ENCODE results near the gene SAXO1.
"Not testable (repeated sequence)": the region's sequence is repeated elsewhere in the genome, so short reads cannot be mapped to it uniquely, and the experiment has no call there.

The SAXO1 gene

GRCh38 chr9:18999173-18999785 is 33.7 kb downstream of the SAXO1 start:
- no peak for DNase-seq (ENCODE audit: low spot score)

- no peak for DNase-seq (ENCODE audit: low spot score)
Observed at GRCh38 chr9:18997151-18997550, 35.9 kb downstream of the SAXO1 start.

- no peak for DNase-seq (ENCODE audit: low spot score)
Observed at GRCh38 chr9:18996211-18996610, 36.8 kb downstream of the SAXO1 start.

GRCh38 chr9:18994263-18994916 is 38.6 kb downstream of the SAXO1 start:
- no peak for DNase-seq (ENCODE audit: low spot score)

GRCh38 chr9:18991197-18991596 is 41.8 kb downstream of the SAXO1 start:
- not testable (repeated sequence) for DNase-seq (ENCODE audit: low spot score)

GRCh38 chr9:18990494-18990893 is 42.5 kb downstream of the SAXO1 start:
- no peak for DNase-seq (ENCODE audit: low spot score)

GRCh38 chr9:18989865-18990264 is 43.1 kb downstream of the SAXO1 start:
- no peak for DNase-seq (ENCODE audit: low spot score)

GRCh38 chr9:18989097-18989496 is 43.9 kb downstream of the SAXO1 start:
- no peak for DNase-seq (ENCODE audit: low spot score)

- no peak for DNase-seq (ENCODE audit: low spot score)
Observed at GRCh38 chr9:18988003-18988402, 45.0 kb downstream of the SAXO1 start.

GRCh38 chr9:18985996-18986395 is 47.0 kb downstream of the SAXO1 start:
- DNase-seq (ENCODE audit: low spot score): no peak

GRCh38 chr9:18985464-18985951 is 47.5 kb downstream of the SAXO1 start:
- no peak for DNase-seq (ENCODE audit: low spot score)

GRCh38 chr9:18982262-18982620 is 50.8 kb downstream of the SAXO1 start:
- no peak for DNase-seq (ENCODE audit: low spot score)

- no peak for DNase-seq (ENCODE audit: low spot score)
Observed at GRCh38 chr9:18981476-18982261, 51.3 kb downstream of the SAXO1 start.

- no peak for DNase-seq (ENCODE audit: low spot score)
Observed at GRCh38 chr9:18980189-18980588, 52.8 kb downstream of the SAXO1 start.

GRCh38 chr9:18979367-18979766 is 53.6 kb downstream of the SAXO1 start:
- DNase-seq (ENCODE audit: low spot score): peak; percentile 59

GRCh38 chr9:18978188-18978587 is 54.8 kb downstream of the SAXO1 start:
- DNase-seq (ENCODE audit: low spot score): no peak

- DNase-seq (ENCODE audit: low spot score): peak; percentile 47
Observed at GRCh38 chr9:18976709-18977531, 56.1 kb downstream of the SAXO1 start.

- DNase-seq (ENCODE audit: low spot score): no peak
Observed at GRCh38 chr9:18976221-18976708, 56.7 kb downstream of the SAXO1 start.

GRCh38 chr9:18973348-18973747 is 59.7 kb downstream of the SAXO1 start:
- DNase-seq (ENCODE audit: low spot score): no peak

- no peak for DNase-seq (ENCODE audit: low spot score)
Observed at GRCh38 chr9:18972675-18973074, 60.3 kb downstream of the SAXO1 start.

GRCh38 chr9:18971909-18972308 is 61.1 kb downstream of the SAXO1 start:
- no peak for DNase-seq (ENCODE audit: low spot score)

- DNase-seq (ENCODE audit: low spot score): no peak
Observed at GRCh38 chr9:18971404-18971803, 61.6 kb downstream of the SAXO1 start.
